SK-N-SH (cell line): Measurements from ENCODE around the gene TACC2. TPM values are rescaled to one million over a fixed set of nuclear protein-coding genes. Genes with fewer than 3 reads are reported as not detected.

Experiments
- CTCF ChIA-PET: fragments of 300-600, 350-600 bp; formaldehyde crosslinking; extraction: SDS; loops from one replicate; lab custom pipeline; 2021; lab: Yijun Ruan, JAX
- POLR2A ChIA-PET: fragments of 350-600 bp; sonication (Branson Sonifier 250); formaldehyde crosslinking; extraction: SDS; loops from one replicate; lab custom pipeline; 2020; ENCODE audit warnings: antibody characterized with exemption, inconsistent platforms; lab: Yijun Ruan, JAX
- DNase-seq: peaks from one replicate; pipeline ENCODE4 v3.0.0; 2012
- H2AFZ ChIP-seq: fragments of 200-600 bp; sonication (generic); 2 replicates; pipeline ENCODE4 v1.8.1; 2016; ENCODE audit warnings: antibody characterized with exemption, mild to moderate bottlenecking, low read depth
- H3F3A ChIP-seq: fragments of 200-600 bp; sonication (generic); replicated peaks from 2 replicates; pipeline ENCODE3; 2016; ENCODE audit warnings: antibody characterized with exemption, mild to moderate bottlenecking; ENCODE audit not compliant: insufficient read depth
- H3K27ac ChIP-seq, 2 experiments: fragments of 200-500 bp in 1 of 2; fragments of 200-600 bp in 1 of 2; sonication (Bioruptor generic) in 1 of 2; sonication (generic), shearing (Covaris generic) in 1 of 2; 2 replicates each; pipeline versions ENCODE4 v1.5.1 to v1.6.1; 2014 to 2016; ENCODE audit warnings: low read depth in 2 of 2, inconsistent platforms in 1 of 2, low read length in 1 of 2, mild to moderate bottlenecking in 1 of 2, mixed read lengths in 1 of 2
- H3K27me3 ChIP-seq: fragments of 200-600 bp; sonication (generic), shearing (Covaris generic); 2 replicates; pipeline ENCODE4 v1.6.1; 2016; ENCODE audit warnings: mixed run types; ENCODE audit not compliant: insufficient read depth
- H3K36me3 ChIP-seq, 2 experiments: fragments of 200-500 bp in 1 of 2; fragments of 200-600 bp in 1 of 2; sonication (Bioruptor generic) in 1 of 2; sonication (generic) in 1 of 2; replicated peaks in 1 of 2; 2 replicates each; pipeline versions ENCODE3 to v1.5.1; 2014 to 2016; ENCODE audit warnings: low read length in 1 of 2, mild to moderate bottlenecking in 1 of 2; ENCODE audit not compliant: insufficient read depth in 2 of 2, control insufficient read depth in 1 of 2
- H3K4me1 ChIP-seq, 2 experiments: fragments of 200-500 bp in 1 of 2; fragments of 200-600 bp in 1 of 2; sonication (Bioruptor generic) in 1 of 2; sonication (generic), shearing (Covaris generic) in 1 of 2; 2 replicates each; pipeline versions ENCODE4 v1.5.1 to v1.6.1; 2014 to 2016; ENCODE audit warnings: low read depth in 1 of 2, low read length in 1 of 2, mixed run types in 1 of 2; ENCODE audit not compliant: insufficient read depth in 2 of 2, control insufficient read depth in 1 of 2
- H3K4me2 ChIP-seq: fragments of 200-600 bp; sonication (generic), shearing (Covaris generic); 2 replicates; pipeline ENCODE4 v1.6.1; 2017; ENCODE audit warnings: mixed run types
- H3K4me3 ChIP-seq, 2 experiments: fragments of 200-500 bp in 1 of 2; fragments of 200-600 bp in 1 of 2; sonication (Bioruptor generic) in 1 of 2; sonication (generic), shearing (Covaris generic) in 1 of 2; 2 replicates each; pipeline versions ENCODE4 v1.5.1 to v1.8.1; 2014 to 2016; ENCODE audit warnings: low read depth in 2 of 2, inconsistent platforms in 1 of 2, low read length in 1 of 2, mild to moderate bottlenecking in 1 of 2, mixed read lengths in 1 of 2, moderate library complexity in 1 of 2
- H3K79me2 ChIP-seq: fragments of 200-600 bp; sonication (generic); 2 replicates; pipeline ENCODE4 v1.8.1; 2017; ENCODE audit warnings: mild to moderate bottlenecking; ENCODE audit not compliant: insufficient read depth
- H3K9ac ChIP-seq: fragments of 200-600 bp; sonication (generic); 2 replicates; pipeline ENCODE4 v1.6.1; 2017; ENCODE audit warnings: mixed run types
- H3K9me2 ChIP-seq: fragments of 200-600 bp; sonication (generic); 2 replicates; pipeline ENCODE4 v1.6.1; 2017; ENCODE audit warnings: mixed run types
- H3K9me3 ChIP-seq: fragments of 200-600 bp; sonication (generic); 2 replicates; pipeline ENCODE4 v1.6.1; 2017; ENCODE audit warnings: mixed run types, mild to moderate bottlenecking, moderate library complexity
- H4K20me1 ChIP-seq: fragments of 200-600 bp; sonication (generic); 2 replicates; pipeline ENCODE4 v1.6.1; 2017; ENCODE audit warnings: mild to moderate bottlenecking, mixed run types; ENCODE audit not compliant: insufficient read depth
- EP300 ChIP-seq, 2 experiments: IDR thresholded peaks; 2 replicates each; pipeline versions ENCODE4 v1.4.0 to v1.6.1; 2012; ENCODE audit warnings: borderline replicate concordance in 1 of 2, low read depth in 1 of 2, low read length in 1 of 2
- FOSL2 ChIP-seq: IDR thresholded peaks from 2 replicates; pipeline ENCODE4 v1.4.0; 2012; ENCODE audit warnings: low read depth, mild to moderate bottlenecking, moderate library complexity, borderline replicate concordance
- GABPA ChIP-seq: IDR thresholded peaks from 2 replicates; pipeline ENCODE4 v1.4.0; 2012; ENCODE audit warnings: low read depth, mild to moderate bottlenecking
- MXI1 ChIP-seq: IDR thresholded peaks from 2 replicates; pipeline ENCODE4 v1.6.1; 2012; ENCODE audit warnings: mild to moderate bottlenecking, low read depth, low read length, improper control_type of control experiment
- POLR2AphosphoS5 ChIP-seq: IDR thresholded peaks from 2 replicates; pipeline ENCODE4 v1.6.1; 2012; ENCODE audit warnings: low read depth, low read length
- RAD21 ChIP-seq: IDR thresholded peaks from 2 replicates; pipeline ENCODE4 v1.6.1; 2012; ENCODE audit warnings: mild to moderate bottlenecking, low read length
- TCF12 ChIP-seq: IDR thresholded peaks from 2 replicates; pipeline ENCODE4 v1.4.0; 2012
- TEAD4 ChIP-seq: IDR thresholded peaks from 2 replicates; pipeline ENCODE4 v1.4.0; 2012; ENCODE audit warnings: mild to moderate bottlenecking, borderline replicate concordance; ENCODE audit not compliant: insufficient read depth
- WGBS: methylation state at CpG from one replicate; pipeline ENCODE4 v1.1.6; 2017; ENCODE audit warnings: low lambda C conversion rate; 5-methylcytosine and 5-hydroxymethylcytosine counted together
- polyA plus RNA-seq, 3 experiments: library from polyadenylated mRNA; depleted of rRNA; stranded (reverse); fragments of >200 nt; gene quantifications; 2 replicates each; pipeline ENCODE4 v1.2.3, GENCODE V29; 2012
- TF ChIP-seq, protein P1 (sequence below): IDR thresholded peaks from 2 replicates; pipeline ENCODE4; 2012
- TF ChIP-seq, protein P2 (sequence below): fragments of 150-350 bp; IDR thresholded peaks from 2 replicates; pipeline ENCODE4 v1.6.1; 2017; ENCODE audit warnings: antibody characterized with exemption, low read length, low read depth, borderline replicate concordance
- TF ChIP-seq, protein P3 (sequence below): IDR thresholded peaks from 2 replicates; pipeline ENCODE4 v1.4.0; 2012; ENCODE audit warnings: low read depth, borderline replicate concordance
- TF ChIP-seq, protein P4 (sequence below): fragments of 200-600 bp; sonication (generic); IDR thresholded peaks from 2 replicates; pipeline ENCODE4 v1.6.1; 2017; ENCODE audit warnings: antibody characterized with exemption, mild to moderate bottlenecking, moderate library complexity
- TF ChIP-seq, protein P5 (sequence below): fragments of 150-350 bp; IDR thresholded peaks from 2 replicates; pipeline ENCODE4 v1.6.1; 2016; ENCODE audit warnings: mild to moderate bottlenecking, low read depth, low read length

The TACC2 gene
- polyA plus RNA-seq, 1 of the 3 experiments (the other 2 are of a cell fraction), result 8.8 TPM

DNA sequence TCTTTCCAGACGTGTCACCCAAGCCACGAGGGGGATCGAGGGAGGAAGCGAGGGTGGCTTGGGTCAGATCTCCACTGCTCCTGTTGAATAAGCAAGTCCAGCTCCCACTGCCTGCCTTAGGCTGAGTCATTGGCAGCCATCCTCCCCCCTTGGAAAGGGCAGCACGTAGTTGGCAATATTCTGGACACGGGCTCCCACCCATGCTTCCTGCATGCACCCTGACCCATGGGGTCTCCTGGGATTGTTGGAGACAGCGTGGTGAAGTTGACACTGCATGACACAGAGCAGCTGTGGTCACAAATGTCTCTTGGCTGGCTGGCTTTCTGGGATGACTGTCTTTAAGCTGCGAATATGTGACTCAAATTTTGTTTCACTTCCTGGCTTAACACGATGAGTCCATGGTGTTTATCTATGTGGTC lies 293.3 kb downstream of the TACC2 start:
- 66% methylated on average over 6 of the region's 9 CpGs for WGBS
- Histone ChIP-seq H3K27ac (no peak overlapping the region), H3K27me3 (no peaks in the 10 kb centered on the region), H3F3A (no peaks in the 10 kb centered on the region), H3K9me3 (no peaks in the 10 kb centered on the region), H2AFZ (no peak overlapping the region), H3K4me3 (no peak overlapping the region), H3K4me1 (no peaks in the 10 kb centered on the region), H3K36me3 (no peaks in the 10 kb centered on the region), H3K79me2 (no peaks in the 10 kb centered on the region), H3K4me2 (no peak overlapping the region), H3K9ac (no peak overlapping the region), H3K9me2 (no peaks in the 10 kb centered on the region), H4K20me1 (no peaks in the 10 kb centered on the region)
- ChIA-PET POLR2A (interaction anchor here (0.6 kb wide), 1 partner anchor 24 kb away, joined by 3 read pairs; no protein-coding TSS in a partner anchor), CTCF (interaction anchor here (0.6 to 6.2 kb wide), 5 partner anchors 14 to 243 kb away, joined by 3 to 50 read pairs (median 3); no protein-coding TSS in a partner anchor)
- no peak for DNase-seq
- TF ChIP-seq EP300 (IDR thresholded peaks at IDR 0.05; ENCODE audit: borderline replicate concordance in 1 of 2, low read depth in 1 of 2, low read length in 1 of 2) (no peak), POLR2AphosphoS5 (no peak), RAD21 (no peak), TEAD4 (no peak), GABPA (no peak), TCF12 (no peak), FOSL2 (no peak), MXI1 (no peak)
- TF ChIP-seq, protein P1, sequence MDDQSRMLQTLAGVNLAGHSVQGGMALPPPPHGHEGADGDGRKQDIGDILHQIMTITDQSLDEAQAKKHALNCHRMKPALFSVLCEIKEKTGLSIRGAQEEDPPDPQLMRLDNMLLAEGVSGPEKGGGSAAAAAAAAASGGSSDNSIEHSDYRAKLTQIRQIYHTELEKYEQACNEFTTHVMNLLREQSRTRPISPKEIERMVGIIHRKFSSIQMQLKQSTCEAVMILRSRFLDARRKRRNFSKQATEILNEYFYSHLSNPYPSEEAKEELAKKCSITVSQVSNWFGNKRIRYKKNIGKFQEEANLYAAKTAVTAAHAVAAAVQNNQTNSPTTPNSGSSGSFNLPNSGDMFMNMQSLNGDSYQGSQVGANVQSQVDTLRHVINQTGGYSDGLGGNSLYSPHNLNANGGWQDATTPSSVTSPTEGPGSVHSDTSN, result no peak
- TF ChIP-seq, protein P2, sequence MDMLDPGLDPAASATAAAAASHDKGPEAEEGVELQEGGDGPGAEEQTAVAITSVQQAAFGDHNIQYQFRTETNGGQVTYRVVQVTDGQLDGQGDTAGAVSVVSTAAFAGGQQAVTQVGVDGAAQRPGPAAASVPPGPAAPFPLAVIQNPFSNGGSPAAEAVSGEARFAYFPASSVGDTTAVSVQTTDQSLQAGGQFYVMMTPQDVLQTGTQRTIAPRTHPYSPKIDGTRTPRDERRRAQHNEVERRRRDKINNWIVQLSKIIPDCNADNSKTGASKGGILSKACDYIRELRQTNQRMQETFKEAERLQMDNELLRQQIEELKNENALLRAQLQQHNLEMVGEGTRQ, result no peak
- TF ChIP-seq, protein P3, sequence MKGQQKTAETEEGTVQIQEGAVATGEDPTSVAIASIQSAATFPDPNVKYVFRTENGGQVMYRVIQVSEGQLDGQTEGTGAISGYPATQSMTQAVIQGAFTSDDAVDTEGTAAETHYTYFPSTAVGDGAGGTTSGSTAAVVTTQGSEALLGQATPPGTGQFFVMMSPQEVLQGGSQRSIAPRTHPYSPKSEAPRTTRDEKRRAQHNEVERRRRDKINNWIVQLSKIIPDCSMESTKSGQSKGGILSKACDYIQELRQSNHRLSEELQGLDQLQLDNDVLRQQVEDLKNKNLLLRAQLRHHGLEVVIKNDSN, result no peak
- TF ChIP-seq, protein P4, sequence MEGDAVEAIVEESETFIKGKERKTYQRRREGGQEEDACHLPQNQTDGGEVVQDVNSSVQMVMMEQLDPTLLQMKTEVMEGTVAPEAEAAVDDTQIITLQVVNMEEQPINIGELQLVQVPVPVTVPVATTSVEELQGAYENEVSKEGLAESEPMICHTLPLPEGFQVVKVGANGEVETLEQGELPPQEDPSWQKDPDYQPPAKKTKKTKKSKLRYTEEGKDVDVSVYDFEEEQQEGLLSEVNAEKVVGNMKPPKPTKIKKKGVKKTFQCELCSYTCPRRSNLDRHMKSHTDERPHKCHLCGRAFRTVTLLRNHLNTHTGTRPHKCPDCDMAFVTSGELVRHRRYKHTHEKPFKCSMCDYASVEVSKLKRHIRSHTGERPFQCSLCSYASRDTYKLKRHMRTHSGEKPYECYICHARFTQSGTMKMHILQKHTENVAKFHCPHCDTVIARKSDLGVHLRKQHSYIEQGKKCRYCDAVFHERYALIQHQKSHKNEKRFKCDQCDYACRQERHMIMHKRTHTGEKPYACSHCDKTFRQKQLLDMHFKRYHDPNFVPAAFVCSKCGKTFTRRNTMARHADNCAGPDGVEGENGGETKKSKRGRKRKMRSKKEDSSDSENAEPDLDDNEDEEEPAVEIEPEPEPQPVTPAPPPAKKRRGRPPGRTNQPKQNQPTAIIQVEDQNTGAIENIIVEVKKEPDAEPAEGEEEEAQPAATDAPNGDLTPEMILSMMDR, result no peak
- TF ChIP-seq, protein P5, sequence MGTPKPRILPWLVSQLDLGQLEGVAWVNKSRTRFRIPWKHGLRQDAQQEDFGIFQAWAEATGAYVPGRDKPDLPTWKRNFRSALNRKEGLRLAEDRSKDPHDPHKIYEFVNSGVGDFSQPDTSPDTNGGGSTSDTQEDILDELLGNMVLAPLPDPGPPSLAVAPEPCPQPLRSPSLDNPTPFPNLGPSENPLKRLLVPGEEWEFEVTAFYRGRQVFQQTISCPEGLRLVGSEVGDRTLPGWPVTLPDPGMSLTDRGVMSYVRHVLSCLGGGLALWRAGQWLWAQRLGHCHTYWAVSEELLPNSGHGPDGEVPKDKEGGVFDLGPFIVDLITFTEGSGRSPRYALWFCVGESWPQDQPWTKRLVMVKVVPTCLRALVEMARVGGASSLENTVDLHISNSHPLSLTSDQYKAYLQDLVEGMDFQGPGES, result no peak
